ENCODE results near the gene SLC44A5. TPM values are rescaled to one million over a fixed set of nuclear protein-coding genes. Genes with fewer than 3 reads are reported as not detected.

The SLC44A5 gene
- total RNA-seq, 4 donors from 2014 or later: 1.1 to 17.7 (median 5.8) TPM

DNA sequence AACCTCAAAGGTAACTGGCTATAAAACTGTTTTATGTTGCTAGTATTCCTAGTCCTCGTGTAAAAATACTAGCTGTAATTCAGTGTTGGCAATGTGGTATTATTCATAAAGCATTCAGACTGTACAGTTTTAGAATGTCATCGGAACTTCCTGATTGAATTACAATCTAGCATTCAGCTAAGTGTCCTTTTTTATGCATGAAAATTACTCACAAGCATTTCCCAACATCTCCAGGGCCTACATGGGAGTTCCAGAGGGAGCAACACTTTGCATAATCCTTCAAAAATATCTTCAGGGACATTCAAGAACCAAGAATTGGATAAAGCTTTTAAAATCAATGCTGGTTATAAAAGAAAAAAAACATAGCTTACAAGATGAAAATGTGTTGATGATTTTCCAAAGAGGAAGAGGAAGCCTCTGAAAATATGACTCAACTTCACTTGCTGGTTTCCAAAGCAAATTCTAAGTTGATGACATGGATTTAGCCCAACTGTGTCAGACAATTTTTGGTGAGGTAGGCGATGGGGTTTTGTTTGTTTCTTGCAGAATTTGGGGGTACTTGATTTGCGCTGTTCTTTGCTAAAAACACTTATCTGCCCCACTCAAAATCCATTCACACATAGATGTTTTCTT is 137.8 kb downstream of the SLC44A5 start:
- Histone ChIP-seq H3K4me3 (no peak overlapping the region), H3K27ac (no peak overlapping the region), H3K27me3 (no peaks in the 10 kb centered on the region), H3K9me3 (no peaks in the 10 kb centered on the region), H3K36me3 (no peaks in the 10 kb centered on the region), H3K4me1 (no peaks in the 10 kb centered on the region)
- no peak for DNase-seq (ENCODE audit: low spot score in 2 of 2)
- 49% methylated on average over 4 of the region's 4 CpGs for WGBS
- TF ChIP-seq POLR2AphosphoS5 (IDR thresholded peaks at IDR 0.05) (no peak), POLR2A (IDR thresholded peaks at IDR 0.05) (no peak), EP300 (IDR thresholded peaks at IDR 0.05) (no peak)
- TF ChIP-seq, protein P1, sequence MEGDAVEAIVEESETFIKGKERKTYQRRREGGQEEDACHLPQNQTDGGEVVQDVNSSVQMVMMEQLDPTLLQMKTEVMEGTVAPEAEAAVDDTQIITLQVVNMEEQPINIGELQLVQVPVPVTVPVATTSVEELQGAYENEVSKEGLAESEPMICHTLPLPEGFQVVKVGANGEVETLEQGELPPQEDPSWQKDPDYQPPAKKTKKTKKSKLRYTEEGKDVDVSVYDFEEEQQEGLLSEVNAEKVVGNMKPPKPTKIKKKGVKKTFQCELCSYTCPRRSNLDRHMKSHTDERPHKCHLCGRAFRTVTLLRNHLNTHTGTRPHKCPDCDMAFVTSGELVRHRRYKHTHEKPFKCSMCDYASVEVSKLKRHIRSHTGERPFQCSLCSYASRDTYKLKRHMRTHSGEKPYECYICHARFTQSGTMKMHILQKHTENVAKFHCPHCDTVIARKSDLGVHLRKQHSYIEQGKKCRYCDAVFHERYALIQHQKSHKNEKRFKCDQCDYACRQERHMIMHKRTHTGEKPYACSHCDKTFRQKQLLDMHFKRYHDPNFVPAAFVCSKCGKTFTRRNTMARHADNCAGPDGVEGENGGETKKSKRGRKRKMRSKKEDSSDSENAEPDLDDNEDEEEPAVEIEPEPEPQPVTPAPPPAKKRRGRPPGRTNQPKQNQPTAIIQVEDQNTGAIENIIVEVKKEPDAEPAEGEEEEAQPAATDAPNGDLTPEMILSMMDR (IDR thresholded peaks at IDR 0.05): no peak

DNA sequence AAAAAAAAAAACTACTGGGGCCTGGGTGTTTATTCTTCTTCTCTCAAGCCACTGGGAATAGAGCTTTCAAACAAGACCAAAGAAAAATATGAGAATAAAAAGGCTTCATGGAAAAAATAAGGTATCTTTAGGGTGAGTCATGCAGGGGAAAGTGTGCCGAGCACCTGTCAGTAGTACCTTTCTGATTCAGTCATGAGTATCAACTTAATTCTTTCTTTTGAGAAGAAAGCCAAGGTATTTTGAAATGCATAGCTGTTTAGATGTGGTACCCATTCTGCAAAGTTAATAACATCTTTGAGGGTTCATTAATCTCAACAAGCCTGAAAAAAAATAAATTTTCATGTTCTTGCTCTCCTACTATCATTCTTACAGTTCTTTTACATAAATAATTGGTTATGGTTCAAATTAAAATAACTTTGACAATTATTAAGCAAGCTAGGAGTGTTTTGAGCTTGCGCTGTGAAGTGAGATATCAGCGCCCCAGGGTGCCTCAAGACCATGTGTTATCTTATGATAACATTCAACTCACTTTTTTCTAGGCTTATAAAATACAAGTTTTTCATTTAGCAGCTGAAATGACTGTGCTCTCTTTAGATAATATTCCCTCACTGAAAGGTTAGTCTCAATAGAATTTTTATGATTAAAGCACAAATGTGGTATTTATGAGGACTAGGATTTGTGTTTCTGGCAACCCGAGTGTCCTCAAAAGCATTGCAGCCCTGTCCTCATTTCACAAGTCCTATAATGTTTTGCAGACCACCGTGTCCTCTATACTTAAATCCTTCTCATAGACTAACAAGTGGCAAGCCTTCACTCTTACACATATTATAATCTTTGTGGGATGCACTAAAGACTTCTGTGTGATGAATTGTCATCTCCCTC is 138.6 kb downstream of the SLC44A5 start:
- no peaks in the 10 kb centered on the region for H3K4me1 ChIP-seq
- H3K9me3 ChIP-seq: no peaks in the 10 kb centered on the region
- no peak overlapping the region for H3K4me3 ChIP-seq
- H3K36me3 ChIP-seq: no peaks in the 10 kb centered on the region
- no peak for TF ChIP-seq EP300 (IDR thresholded peaks at IDR 0.05)
- TF ChIP-seq POLR2A (IDR thresholded peaks at IDR 0.05): no peak
- TF ChIP-seq, protein P1 (IDR thresholded peaks at IDR 0.05): no peak
- no peak for TF ChIP-seq POLR2AphosphoS5 (IDR thresholded peaks at IDR 0.05)
- DNase-seq (ENCODE audit: low spot score in 2 of 2): no peak
- no peaks in the 10 kb centered on the region for H3K27me3 ChIP-seq
- no peak overlapping the region for H3K27ac ChIP-seq
- WGBS: 69% methylated on average over 5 of the region's 5 CpGs

DNA sequence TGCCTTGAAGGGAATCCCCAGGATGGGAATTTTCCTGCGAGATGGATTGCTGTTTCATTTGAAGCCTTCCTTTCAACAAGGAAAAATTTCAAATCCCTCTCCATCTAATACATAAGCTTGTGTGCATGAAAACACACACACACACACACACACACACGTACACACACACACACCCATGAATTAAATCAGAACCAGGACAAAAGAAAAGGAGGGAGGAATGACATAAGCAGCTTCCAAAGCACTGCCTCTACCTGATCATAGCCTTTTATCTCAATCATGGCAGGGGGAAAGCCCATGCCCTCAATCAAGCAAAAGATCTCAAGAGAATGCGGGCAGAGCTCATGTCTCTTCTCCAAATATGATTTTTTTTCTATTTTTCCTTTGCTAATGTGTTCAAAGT is 139.7 kb downstream of the SLC44A5 start:
- no peak overlapping the region for H3K4me3 ChIP-seq
- TF ChIP-seq POLR2A (IDR thresholded peaks at IDR 0.05): no peak
- TF ChIP-seq, protein P1 (IDR thresholded peaks at IDR 0.05): no peak
- no peak for TF ChIP-seq EP300 (IDR thresholded peaks at IDR 0.05)
- TF ChIP-seq POLR2AphosphoS5 (IDR thresholded peaks at IDR 0.05): no peak

DNA sequence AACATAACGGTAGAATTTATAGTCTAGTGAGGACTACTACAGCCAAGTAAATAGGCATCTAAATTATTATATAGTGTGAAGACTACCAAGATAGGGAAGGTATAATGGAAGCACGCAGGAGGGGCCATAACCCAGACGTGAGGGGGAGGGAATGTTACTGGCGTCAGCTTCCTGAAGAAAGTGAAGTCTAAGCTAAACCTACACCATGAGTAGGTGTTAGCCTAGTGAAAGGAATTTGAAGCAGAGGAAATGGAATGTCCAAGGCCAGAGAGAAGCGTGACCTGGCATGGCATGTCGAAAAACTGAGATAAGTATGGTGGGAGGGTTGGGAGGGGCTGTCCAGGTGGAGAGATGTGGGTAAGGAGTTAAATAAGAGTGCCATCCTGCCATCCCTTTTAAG is 140.5 kb downstream of the SLC44A5 start:
- TF ChIP-seq POLR2A (IDR thresholded peaks at IDR 0.05) (no peak), POLR2AphosphoS5 (IDR thresholded peaks at IDR 0.05) (no peak), EP300 (IDR thresholded peaks at IDR 0.05) (no peak)
- TF ChIP-seq, protein P1 (IDR thresholded peaks at IDR 0.05): no peak
- DNase-seq (ENCODE audit: low spot score in 2 of 2): no peak
- 83% methylated on average over 6 of the region's 6 CpGs for WGBS

More for the DNA sequence above, 139.7 kb downstream of the SLC44A5 start:
- Histone ChIP-seq H3K4me1 (no peaks in the 10 kb centered on the region), H3K27ac (no peak overlapping the region), H3K9me3 (no peaks in the 10 kb centered on the region), H3K36me3 (no peaks in the 10 kb centered on the region), H3K27me3 (no peaks in the 10 kb centered on the region)
- no peak for DNase-seq (ENCODE audit: low spot score in 2 of 2)
- 68% methylated on average over 3 of the region's 3 CpGs for WGBS

DNA sequence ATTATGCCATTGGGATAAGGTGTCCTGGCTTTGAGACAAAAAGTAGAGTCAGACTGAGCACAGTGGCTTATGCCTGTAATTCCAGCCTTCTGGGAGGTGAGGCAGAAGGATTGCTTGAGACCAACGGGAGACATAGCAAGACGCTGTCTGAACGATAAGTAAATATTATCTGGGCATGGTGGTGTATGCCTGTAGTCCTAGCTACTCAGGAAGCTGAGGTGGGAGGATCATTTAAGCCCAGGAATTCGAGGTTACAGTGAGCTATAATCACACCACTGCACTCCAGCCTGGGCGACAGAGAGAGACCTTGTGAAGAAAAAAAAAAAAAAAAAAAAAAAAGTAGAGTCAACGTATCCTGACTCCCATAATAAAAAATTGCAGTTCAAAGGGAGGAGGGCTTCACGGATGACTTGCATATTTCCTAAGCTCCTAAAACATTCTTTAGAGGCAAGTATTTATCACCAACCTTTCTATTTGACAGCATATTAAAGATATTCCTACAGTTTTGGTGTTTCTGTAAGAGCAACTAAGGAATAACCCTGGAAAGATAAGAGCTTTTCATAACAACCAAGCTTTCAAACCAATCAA is 141.2 kb downstream of the SLC44A5 start:
- 65% methylated on average over 7 of the region's 7 CpGs for WGBS

More for the DNA sequence above, 140.5 kb downstream of the SLC44A5 start:
- Histone ChIP-seq H3K9me3 (no peaks in the 10 kb centered on the region), H3K4me3 (no peak overlapping the region), H3K27ac (no peak overlapping the region), H3K27me3 (no peaks in the 10 kb centered on the region), H3K4me1 (no peaks in the 10 kb centered on the region), H3K36me3 (no peaks in the 10 kb centered on the region)

More for the DNA sequence above, 141.2 kb downstream of the SLC44A5 start:
- H3K36me3 ChIP-seq: no peaks in the 10 kb centered on the region
- no peak for DNase-seq (ENCODE audit: low spot score in 2 of 2)
- H3K9me3 ChIP-seq: no peaks in the 10 kb centered on the region
- H3K27ac ChIP-seq: no peak overlapping the region
- no peak overlapping the region for H3K4me3 ChIP-seq
- H3K4me1 ChIP-seq: no peaks in the 10 kb centered on the region
- TF ChIP-seq EP300 (IDR thresholded peaks at IDR 0.05): no peak
- TF ChIP-seq, protein P1 (IDR thresholded peaks at IDR 0.05): no peak
- TF ChIP-seq POLR2A (IDR thresholded peaks at IDR 0.05): no peak
- no peak for TF ChIP-seq POLR2AphosphoS5 (IDR thresholded peaks at IDR 0.05)
- H3K27me3 ChIP-seq: no peaks in the 10 kb centered on the region

Measured in suprapubic skin (tissue), 4 donors.